ENCODE results near the gene TMEM120A.

GRCh38 chr7:76002139-76002538, 7.7 kb upstream of the TMEM120A start:
- TF ChIP-seq FOXP2 (optimal IDR thresholded peaks at IDR 0.05; ENCODE audit: borderline replicate concordance, extremely low read depth, extremely low read length, insufficient read depth) (no peak), POLR2AphosphoS5 (IDR thresholded peaks at IDR 0.05; ENCODE audit: low read depth, low read length) (no peak), SIN3A (IDR thresholded peaks at IDR 0.05; ENCODE audit: borderline replicate concordance, insufficient read depth, low read length) (no peak)
